Measurements from ENCODE around the gene GJC1.

GRCh38 chr17:44864831-44865230, 34.7 kb upstream of the GJC1 start:
- no peak for TF ChIP-seq EP300 (conservative IDR thresholded peaks at IDR 0.05; ENCODE audit: poor library complexity, severe bottlenecking)
- TF ChIP-seq CTCF (IDR thresholded peaks at IDR 0.05; ENCODE audit: poor library complexity, severe bottlenecking), result no peak
- TF ChIP-seq TAF1 (IDR thresholded peaks at IDR 0.05; ENCODE audit: low read depth), result no peak
- TF ChIP-seq REST (IDR thresholded peaks at IDR 0.05; ENCODE audit: borderline replicate concordance), result no peak
